Body of pancreas (tissue), 4 donors: ENCODE data around the gene TMEM217.

Experiments used
- POLR2A ChIP-seq, 3 donors: fragments of 450-650 bp; IDR thresholded peaks; one replicate each; pipeline ENCODE4 v1.6.1; 2016; ENCODE audit warnings: antibody characterized with exemption in 3 of 3, mild to moderate bottlenecking in 2 of 3
- TF ChIP-seq, protein P1 (sequence below), 7 experiments: fragments of 450-650 bp in 4 of 7; fragments of 200-600 bp in 3 of 7; sonication (generic) in 3 of 7; IDR thresholded peaks; one replicate each; pipeline ENCODE4 v1.5.1; 2016 to 2019; ENCODE audit warnings: antibody characterized with exemption in 7 of 7

DNA sequence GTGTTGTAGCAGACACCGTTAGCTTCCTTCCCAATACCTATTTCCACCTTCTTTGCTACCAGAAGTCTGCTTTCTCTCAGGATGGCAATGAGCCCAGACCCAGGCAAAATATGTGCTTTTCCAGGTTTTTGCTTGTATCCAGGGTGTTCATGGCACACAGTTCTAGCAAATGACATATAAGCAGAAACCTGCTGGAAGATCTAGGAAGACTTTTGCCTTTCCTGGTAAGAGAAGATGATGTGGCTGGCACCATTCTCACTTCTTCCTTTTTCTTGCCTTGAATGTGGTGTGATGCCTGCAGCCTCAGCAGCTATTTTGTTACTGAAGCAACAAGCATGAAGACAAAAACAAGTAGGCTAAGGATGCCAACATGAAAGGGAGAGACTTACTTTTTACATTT lies 19.6 kb downstream of the TMEM217 start:
- no peak for TF ChIP-seq POLR2A (IDR thresholded peaks at IDR 0.05)
- TF ChIP-seq, protein P1, sequence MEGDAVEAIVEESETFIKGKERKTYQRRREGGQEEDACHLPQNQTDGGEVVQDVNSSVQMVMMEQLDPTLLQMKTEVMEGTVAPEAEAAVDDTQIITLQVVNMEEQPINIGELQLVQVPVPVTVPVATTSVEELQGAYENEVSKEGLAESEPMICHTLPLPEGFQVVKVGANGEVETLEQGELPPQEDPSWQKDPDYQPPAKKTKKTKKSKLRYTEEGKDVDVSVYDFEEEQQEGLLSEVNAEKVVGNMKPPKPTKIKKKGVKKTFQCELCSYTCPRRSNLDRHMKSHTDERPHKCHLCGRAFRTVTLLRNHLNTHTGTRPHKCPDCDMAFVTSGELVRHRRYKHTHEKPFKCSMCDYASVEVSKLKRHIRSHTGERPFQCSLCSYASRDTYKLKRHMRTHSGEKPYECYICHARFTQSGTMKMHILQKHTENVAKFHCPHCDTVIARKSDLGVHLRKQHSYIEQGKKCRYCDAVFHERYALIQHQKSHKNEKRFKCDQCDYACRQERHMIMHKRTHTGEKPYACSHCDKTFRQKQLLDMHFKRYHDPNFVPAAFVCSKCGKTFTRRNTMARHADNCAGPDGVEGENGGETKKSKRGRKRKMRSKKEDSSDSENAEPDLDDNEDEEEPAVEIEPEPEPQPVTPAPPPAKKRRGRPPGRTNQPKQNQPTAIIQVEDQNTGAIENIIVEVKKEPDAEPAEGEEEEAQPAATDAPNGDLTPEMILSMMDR (IDR thresholded peaks at IDR 0.05), result no peak
